Ecto neural progenitor cell (in vitro differentiated cells): ENCODE measurements around the gene SLC4A11.

ENCODE experiments used
- DNase-seq: peaks from one replicate; pipeline ENCODE4 v3.0.0-alpha.2; 2018; ENCODE audit warnings: low spot score

Gene SLC4A11

DNA sequence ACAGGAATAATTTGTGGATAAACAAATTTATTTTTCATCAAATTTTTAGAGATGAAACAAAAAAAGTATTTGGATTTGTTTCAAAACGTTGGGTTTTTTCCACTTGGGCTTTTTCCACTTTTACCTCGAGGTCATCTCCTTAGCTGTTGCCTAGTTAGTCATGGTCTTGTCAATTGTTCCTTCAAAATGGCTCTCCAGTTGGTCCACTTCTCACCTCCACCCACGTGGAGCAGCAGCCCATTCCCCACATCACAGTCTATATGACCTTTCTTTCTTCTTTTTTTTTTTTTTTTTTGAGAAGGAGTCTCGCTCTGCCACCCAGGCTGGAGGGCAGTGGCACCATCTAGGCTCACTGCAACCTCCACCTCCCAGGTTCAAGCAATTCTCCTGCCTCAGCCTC, 6.7 kb upstream of the SLC4A11 start:
- DNase-seq = no peak

DNA sequence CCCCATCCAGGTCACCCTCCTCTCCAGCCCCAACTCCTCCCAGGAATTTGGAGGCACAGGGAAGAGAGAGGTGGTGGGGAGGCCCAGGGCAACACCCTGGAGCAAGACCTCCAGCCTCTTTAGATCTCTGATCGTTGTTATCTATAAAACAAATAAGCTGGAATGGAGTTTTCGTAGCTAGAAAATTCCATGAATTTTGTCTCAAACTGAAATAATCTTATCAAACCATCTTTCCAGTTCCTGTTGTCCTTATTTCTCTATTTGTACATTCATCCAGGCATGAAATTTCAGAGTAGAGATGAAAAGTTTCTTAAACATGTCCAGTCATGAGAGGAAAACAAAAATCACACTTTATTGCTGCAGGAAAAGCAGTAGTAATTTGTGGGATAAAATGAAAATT, 6.2 kb upstream of the SLC4A11 start:
- DNase-seq = no peak

DNA sequence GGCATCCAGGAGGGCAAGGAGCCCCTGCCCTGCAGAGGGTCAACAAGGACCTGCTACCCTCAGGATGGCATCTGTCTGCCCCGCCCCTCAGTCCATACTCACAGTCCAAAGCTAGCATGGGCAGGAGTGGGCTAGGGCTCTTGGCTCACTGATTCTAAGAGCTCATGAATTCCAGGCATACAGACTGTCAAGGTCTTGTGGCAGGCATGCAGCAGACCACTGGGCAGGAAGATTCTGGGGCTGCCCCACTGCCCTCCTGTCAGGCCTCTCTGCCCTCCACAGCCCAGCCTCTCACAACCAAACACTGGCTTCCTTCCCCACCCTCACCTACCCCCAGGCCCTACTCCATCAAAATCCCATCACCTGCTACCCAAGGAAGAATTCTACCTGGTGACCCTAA, 5.6 kb upstream of the SLC4A11 start:
- no peak for DNase-seq

DNA sequence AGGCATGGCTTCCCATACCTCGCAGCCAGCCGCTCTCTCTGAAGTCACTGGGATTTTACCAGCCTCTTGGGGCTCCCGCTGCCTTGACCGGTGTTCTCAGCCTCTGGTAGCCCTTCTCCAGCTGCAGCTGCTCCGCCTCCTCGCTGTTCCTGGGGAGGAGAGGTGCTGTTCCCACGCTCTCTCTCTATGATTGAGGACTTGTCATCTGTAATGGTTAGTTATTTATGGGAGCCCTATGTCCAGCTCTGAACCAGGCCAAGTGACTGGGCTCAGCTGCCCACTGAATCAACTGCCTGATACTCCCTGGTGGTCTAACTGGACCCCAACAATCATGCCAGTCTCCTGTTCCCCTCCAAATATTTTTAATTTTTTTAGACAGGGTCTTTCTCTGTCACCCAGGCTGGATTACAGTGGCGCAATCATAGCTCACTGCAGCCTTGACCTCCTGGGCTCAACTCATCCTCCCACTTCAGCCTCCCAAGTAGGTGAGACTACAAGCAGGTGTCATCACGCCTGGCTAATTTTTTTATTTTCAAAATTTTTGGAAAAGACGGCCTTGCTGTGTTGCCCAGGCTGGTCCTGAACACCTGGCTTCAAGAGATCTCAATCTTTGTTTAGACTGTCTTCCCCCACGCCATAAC, 4.8 kb upstream of the SLC4A11 start:
- no peak for DNase-seq

DNA sequence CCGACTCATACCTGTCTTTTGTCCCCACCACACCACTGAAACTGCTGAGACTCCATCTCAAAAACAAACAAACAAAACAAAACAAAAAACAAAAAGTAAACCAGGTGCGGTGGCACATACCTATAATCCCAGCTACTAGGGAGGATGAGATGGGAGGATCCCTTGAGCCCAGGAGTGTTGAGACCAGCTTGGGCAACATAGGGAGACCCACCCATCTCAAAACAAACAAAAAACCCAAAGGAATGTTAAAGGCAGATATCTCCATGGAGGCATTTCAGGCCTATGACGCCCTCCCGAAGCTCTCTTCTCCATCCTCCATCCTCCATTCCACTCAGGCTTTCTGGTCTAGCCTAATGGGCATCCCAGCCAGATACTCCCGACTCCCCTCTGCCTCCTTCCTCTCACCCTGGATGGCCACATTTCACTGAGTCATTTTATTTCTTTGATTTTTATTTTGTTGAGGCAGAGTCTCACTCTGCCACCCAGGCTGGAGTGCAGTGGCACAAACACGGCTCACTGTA, 3.2 kb upstream of the SLC4A11 start:
- DNase-seq = no peak

DNA sequence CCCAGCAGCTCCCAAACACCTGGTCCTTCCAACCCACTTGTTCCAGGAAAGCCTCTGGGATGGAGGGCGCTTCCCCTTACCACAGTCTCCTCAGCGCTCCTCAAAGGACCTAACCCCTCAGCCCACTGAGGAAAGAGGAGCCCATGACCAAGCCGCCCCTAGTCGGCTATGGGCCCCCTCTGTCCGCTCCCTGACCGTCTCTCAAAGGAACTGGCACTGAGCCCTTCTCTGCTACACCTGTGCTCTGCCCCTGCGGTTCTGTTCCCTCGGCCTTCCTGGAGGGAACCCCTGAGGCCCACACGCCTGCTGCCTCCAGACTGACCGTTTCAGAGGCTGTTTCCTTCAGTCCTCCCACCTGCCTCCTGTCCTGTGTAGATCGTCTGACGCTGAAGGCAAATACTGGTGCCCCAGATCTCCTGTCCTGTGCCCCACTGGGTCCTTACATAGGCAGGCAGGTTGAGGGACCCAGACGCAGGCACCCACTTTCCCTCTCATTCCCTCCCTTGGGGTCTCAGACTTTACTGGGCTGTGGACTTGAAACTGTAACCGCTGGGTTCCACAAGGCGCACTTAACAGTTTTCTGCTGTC, 1.9 kb upstream of the SLC4A11 start:
- no peak for DNase-seq

DNA sequence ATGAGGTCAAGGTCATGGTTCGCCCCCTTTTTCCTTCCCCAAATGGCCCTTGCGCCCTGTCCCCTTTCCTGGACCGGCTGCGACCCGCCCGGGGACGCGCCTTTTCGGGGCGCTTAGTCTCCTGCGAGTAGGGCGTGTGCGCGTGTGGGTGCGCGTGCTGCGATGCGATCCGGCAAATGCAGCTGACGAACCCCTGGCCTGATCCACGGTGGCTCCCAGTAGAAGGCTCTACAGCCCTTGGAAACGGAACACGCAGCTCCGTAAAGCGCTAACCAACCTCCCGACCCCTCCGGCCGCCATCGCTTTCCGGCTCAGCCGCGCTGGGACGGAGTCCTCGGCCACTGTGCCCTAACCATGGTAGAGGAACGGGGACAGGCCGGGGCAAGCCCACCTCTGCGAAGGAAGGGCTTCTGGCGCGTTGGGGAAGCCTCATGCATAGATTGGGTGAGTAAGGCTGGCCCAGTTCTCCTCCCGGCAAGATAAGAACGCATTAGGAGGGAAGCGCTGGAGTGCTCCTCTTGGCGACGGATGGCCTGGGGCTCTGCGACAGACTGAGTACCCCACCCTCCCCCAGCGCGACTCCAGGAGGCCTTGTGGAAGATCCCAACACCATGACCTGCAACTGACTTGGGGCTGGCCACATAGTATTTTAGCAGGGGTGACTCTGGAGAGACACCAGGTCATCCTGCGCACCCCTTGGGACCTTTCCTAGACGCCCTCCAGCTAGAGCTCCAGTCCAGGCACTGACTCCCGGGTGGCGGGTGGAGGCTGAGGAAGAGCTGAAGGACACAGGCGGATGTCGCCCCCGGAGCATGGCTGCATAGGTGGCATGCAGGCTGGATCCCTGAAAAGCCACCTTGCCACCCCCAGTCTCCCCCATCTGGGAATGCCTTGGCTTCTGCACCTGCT, 1.1 kb upstream of the SLC4A11 start:
- DNase-seq = no peak

DNA sequence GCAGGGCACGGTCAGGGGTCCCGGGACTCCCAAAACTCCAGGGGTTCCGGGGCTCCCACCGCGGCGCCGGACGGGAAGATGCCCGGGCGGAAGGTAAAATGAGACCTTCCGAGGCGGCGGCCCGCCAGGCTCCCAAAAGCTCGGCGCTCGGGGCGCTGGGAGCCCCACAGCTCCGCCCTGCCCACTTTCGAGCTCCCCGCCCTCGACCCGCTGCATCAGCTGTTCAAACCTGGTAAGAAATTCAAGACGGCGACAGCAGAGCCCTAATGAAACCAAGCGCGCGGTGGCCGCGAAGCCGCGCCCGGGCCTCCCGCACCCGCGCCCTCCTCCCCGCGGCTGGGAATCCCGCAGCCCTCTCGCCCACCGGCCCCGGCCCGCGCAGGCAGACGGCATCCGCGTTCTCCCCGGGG, 369 bp downstream of the SLC4A11 start:
- peak; percentile 63 for DNase-seq

DNA sequence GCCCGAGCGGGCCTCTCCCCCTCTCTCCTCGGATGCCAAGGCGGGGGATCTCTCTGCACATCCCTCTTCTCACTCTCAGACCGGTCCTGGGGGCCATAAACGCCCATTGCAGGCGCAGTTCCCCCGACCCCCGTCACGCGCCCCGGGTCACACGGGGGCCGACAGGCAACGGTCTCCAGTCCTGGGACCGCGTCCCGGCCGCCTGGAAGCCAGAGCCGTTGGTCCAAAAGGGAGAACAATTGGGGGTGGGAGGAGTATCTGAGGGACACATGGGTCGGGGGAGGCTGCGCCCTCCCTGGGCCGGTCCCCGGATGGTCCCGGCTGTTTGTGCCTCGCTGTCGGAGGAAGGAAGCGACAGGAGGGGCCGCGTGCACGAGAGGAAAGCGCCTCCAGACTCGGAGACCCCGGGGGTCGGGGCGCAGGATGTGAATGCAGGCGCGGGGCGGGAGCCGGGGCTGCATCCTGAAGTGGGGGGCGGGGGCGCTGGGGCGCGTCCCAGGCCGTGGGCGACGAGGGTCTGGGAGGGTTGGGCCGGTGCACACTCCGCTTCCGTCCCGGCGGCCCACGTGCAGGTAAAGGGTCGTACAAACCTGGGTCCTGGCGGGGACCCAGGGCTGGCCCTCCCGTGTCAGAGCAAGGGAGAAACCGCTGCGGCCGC, 903 bp downstream of the SLC4A11 start:
- DNase-seq = no peak

DNA sequence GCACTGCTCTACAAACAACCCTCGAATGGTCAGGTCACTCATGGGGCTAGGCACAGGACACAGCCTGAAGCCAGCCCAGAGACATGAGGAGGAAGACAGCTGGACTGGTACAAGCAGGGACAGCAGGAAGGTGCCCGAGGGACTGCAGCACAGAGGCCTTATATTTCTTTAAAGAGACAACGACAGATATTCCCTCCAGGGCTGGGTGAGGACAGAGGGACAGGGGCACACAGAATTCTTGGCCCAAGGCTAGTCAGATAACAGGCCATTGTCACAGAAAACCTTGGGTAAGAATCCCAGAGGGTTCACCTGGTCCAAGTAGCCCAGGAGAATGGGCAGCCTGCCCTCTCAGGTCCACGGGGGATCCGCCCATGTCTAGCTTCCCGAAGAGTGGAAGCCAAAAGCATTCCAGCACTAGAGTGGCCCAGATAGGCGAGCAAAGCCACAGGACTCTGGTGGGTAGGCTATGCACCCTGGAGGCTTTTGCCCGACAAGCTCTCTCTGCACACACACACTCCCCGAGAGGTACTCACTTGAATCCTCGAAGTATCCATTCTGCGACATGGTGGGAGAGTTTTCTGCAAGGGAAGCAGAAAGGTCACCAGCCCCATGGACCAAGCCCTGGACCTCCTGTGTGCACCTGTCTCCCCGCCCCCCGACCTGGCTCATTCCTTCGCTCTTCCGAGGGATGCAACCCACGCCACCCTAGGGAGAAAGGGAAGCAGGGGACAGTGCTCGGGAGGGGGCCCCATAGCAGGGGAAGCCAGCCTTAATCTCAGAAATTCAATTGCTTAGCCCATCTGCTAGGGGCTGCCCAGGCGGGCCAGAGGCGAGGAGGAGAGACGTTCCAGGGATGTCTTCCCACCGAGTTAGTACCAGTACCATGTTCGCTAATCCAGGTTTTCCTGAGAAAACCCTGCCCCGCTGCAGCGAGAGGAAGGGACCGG, 1.7 kb downstream of the SLC4A11 start:
- no peak for DNase-seq

DNA sequence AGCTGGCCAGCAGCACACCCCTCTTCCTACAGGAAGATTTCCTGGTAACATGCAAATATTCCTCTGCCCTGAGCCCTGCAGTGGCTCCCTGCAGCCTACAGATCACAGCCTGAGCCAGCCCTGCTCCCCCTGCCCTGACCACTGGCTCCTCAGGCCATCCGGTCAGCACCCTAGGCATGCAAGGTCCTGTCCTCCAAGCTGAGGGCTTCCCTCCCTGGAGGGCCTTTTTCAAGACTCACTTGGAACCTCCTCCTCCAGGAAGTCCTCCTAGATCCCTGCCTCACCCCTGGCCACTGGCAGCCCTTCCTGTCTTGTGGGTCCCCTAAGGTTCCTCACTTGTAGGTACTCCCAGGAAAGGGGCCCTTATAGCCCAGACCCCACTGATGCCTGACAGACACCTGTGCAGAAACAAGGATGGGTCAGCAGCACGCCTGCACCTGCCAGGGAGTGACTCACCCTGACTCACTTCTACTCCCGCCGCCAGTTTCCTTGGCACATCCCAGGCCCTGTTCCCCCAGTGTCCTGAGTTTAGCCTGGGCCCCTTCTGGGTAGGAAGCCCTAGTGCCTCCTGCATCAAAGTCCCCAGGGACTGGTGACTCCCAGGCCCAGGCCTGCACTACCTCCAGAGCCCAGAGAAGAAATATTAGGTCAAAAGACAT, 3.2 kb downstream of the SLC4A11 start:
- no peak for DNase-seq

DNA sequence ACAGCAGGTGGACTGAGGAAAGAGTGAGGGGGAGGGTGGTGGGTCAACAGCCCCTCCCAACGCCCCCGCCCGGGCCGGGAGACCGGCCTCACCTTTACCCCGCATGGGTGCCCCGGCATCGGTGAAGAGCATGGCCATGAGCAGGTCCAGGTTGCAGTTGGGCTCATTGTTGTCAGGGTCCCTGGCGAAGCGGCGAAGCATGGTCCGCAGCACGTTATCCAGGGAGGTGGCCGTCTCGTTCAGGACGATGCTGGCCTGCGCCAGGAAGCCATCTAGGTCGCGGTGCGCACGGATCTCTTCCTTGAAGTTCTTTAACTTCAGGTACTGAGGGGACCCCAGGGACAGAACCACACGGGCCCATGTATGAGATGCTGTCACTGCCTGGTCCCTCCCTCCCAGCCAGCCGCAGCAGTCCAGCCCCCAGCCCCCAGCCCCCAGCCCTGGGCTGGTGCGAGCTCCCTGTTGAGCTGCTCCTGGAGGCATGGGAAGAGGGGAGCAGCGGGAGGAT, 4.9 kb downstream of the SLC4A11 start:
- DNase-seq = no peak

DNA sequence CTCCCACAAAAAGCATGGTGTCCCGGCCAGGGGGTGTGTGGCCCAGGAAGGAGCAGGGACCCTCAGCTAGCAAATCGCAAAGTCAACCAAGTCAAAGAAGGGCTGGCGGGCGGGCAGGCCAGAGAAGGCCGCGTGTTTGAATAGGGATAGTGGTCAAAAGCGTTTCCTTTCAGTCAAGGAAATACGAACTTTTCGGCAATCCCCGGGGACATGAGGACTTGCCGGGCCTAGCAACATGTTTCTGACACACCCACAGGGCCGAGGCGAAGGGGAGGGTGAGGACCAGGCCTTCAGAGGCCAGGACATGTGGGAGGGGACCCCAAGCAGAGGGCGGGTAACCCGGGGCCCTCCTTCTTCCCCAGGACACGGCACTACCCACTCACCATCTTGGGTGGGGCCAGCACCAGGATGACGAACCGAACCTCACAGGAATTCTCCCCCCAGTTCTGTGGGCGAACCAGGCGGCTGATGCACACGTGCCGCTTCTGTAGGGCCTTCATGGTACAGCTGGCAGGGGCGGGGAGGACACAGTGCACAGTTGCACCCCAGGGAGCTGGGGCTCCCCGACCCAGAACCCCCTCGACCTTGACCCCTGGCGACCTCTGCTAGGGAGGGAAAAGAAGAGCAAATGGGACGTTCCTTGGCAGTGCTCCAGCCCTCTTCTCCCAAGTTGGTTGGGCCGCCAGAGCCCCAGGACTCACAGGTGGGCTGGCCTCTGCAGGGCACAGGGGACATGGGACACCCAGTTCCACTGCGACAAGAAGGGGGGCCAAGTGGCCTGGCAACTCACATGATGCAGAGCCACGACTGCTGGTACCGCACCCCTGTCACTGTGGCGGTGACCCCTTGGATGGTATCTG, 5.6 kb downstream of the SLC4A11 start:
- no peak for DNase-seq

DNA sequence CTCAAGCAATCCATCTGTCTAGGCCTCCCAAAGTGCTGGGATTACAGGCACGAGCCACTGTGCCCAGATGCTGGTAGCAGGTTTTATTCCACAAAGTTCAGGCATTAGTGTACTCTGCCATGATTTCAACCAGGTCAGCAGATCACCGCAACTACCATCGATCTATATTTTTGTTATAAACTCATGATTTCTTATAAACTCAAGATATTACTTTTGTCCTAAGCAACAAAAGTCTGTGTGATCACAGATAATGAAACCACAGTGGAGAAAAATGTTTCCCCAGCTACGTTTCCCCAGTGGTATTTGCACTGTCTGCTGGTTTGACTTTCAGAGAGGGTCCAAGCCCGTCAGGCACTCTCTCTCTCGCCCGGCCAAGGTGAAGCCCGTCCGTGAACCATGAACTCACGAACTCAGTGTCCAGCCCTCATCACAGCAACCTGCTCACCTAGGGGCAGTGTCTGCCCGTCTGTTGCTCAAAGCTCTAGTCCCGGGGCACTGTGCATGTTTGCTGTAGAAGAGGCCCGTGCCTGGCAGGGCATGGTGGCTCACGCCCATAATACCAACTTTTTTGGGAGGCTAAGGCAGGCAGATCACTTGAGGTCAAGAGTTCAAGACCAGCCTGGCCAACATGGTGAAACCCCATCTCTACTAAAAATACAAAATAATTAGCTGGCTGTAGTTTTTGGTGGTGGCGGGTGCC, 7.0 kb downstream of the SLC4A11 start:
- DNase-seq = no peak

DNA sequence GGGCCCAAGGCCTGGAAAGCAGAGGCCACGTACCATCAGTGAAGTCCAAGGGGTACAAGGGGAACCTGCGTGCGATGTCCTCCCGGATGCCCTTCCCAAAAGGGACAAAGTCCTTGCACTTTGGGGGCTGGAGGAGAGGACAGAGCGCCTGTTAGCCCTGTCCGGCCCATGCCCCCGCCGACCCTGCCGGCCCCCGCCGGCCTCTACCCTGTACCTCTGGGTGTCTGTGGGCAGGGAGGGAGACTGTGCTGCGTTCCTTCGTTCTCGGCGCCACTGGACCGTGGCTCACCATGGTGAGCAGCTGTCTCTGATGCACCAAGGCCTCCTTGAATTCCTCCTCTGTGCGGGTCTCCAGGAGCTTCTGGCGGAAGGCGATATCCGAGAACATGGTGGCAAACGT, 7.9 kb downstream of the SLC4A11 start:
- DNase-seq = no peak

DNA sequence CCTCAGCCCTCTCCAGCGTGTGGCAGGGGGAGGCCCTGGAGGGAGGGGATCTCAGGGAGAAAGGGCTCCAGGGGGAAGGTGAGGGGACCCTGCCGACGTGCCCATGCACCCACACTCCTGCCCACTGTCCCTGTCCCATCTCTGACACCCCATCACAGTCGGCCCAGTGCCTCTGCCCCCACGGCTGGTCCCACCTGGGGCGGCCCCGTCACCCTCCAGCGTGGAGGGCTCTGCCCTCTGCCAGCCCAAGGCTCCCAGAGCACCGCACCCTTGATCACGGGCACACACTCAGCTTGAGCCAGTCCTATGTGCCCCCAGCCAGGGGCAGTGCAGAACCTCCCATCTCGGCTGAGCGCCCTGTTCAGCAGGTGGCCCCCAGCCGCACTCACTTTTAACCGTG, 9.2 kb downstream of the SLC4A11 start:
- DNase-seq = no peak

DNA sequence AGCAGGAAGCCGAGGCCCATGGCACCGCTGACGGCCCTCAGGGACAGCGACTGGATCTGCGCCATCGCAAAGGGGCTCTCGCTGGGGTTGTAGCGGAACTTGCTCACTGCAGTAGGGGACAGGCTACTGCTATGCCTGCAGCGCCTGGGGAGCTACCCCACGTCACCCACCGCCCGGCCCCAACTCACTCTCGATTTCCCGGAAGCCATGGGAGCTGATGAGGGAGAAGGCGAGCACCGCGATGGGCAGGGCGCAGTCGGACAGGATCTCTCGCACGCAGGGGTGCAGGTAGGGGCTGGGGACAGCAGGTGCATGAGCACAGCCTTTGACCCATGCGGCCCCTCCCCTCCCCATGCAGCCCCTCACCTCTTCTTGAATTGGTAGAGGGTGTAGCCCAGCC, 9.8 kb downstream of the SLC4A11 start:
- no peak for DNase-seq

DNA sequence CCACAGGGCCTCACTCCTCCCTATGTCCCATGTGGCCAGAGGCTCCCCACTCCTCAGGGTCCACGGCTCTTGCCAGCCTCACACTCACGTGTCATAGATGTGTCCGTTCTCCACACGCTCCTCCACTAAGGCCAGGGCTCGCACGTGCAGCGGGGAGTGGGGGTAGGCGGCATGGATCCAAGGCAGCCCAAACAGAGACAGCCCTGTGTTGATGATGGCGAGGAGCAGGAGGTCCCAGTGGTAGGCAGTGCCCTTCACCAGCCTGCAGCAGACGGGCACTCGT, 10.3 kb downstream of the SLC4A11 start:
- no peak for DNase-seq
